ENCODE measurements around the gene SESTD1.
"Not testable (repeated sequence)": the region's sequence is repeated elsewhere in the genome, so short reads cannot be mapped to it uniquely, and the experiment has no call there.

Gene SESTD1

DNA sequence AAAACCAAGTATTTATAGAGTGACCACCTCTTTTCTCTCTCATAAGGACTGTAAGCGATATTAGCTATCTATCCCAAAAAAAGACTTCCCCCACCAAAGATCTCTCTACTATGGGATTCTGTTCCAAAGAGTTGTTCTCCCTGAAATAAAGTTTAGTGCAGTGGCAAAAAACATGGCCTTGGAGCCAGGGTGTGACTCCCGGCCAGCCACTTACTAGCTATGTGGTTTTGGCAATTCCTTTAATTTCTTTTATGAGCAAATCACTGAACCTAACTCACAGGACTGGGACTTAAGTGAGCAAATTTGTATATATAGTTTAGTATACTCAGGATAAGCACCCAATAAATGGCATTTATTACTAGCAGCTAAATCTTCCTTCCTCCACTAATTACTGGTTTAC, 42.6 kb downstream of the SESTD1 start:
- TF ChIP-seq, protein P1, sequence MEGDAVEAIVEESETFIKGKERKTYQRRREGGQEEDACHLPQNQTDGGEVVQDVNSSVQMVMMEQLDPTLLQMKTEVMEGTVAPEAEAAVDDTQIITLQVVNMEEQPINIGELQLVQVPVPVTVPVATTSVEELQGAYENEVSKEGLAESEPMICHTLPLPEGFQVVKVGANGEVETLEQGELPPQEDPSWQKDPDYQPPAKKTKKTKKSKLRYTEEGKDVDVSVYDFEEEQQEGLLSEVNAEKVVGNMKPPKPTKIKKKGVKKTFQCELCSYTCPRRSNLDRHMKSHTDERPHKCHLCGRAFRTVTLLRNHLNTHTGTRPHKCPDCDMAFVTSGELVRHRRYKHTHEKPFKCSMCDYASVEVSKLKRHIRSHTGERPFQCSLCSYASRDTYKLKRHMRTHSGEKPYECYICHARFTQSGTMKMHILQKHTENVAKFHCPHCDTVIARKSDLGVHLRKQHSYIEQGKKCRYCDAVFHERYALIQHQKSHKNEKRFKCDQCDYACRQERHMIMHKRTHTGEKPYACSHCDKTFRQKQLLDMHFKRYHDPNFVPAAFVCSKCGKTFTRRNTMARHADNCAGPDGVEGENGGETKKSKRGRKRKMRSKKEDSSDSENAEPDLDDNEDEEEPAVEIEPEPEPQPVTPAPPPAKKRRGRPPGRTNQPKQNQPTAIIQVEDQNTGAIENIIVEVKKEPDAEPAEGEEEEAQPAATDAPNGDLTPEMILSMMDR (IDR thresholded peaks at IDR 0.05): no peak
- no peak overlapping the region for H3K27ac Mint-ChIP-seq
- no peak for DNase-seq
- H3K4me3 Mint-ChIP-seq: no peak overlapping the region
- H3K27me3 Mint-ChIP-seq (ENCODE audit: low read depth, poor library complexity): no peaks in the 10 kb centered on the region
- peaks cover 7% of the 10 kb centered on the region for H3K36me3 Mint-ChIP-seq (ENCODE audit: low read depth)
- no peaks in the 10 kb centered on the region for H3K4me1 Mint-ChIP-seq
- H3K9me3 Mint-ChIP-seq: peaks cover 13% of the 10 kb centered on the region

DNA sequence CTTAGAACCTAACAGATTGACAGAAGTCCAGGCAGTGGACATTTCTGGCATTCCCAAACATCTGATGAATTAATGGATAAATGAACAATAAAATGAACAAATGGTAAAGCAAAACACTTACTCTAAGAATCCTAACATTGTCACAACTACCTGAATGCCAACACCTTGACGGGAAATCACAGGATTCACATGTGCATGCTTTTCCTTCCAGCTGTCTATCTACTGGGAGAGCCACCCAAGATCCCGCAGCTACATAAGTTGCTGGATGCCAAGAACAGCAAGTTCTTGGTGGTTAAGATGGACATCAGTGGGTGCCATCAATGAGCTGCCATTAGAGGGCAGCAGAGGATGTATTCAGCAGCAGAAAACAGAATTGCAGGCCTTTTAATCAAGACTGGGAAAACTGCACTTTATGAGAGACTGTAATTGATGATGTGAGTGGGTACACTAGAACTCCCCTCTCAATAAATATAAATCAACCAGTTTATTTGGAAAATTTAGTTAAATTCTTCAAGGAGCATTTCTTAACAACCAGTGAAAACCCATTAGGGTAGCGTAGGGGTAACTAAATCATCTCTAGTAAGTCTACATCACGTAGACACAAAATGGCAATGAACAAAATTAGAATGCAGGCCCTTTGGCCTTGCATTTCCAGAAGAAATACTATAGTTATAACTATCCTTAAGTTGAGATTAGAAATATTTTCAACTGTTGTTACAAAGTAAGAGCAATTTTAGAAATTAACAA, 45.6 kb downstream of the SESTD1 start:
- H3K27me3 Mint-ChIP-seq (ENCODE audit: low read depth, poor library complexity): no peaks in the 10 kb centered on the region
- H3K9me3 Mint-ChIP-seq: peaks cover 37% of the 10 kb centered on the region
- no peak overlapping the region for H3K4me3 Mint-ChIP-seq
- DNase-seq: peak; percentile 51
- peaks cover 25% of the 10 kb centered on the region for H3K36me3 Mint-ChIP-seq (ENCODE audit: low read depth)
- H3K27ac Mint-ChIP-seq: no peak overlapping the region
- TF ChIP-seq, protein P1 (IDR thresholded peaks at IDR 0.05): peak; percentile 75
- no peaks in the 10 kb centered on the region for H3K4me1 Mint-ChIP-seq

DNA sequence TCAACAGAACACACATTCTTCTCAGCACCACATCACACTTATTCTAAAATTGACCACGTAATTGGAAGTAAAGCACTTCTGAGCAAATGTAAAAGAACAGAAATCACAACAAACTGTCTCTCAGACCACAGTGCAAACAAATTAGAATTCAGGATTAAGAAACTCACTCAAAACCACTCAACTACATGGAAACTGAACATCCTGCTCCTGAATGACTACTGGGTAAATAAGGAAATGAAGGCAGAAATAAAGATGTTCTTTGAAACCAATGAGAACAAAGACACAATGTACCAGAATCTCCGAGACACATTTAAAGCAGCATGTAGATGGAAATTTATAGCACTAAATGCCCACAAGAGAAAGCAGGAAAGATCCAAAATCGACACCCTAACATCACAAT, 50.0 kb downstream of the SESTD1 start:
- not testable (repeated sequence) for H3K4me3 Mint-ChIP-seq; H3K4me1 Mint-ChIP-seq; DNase-seq; H3K27ac Mint-ChIP-seq; H3K27me3 Mint-ChIP-seq (ENCODE audit: low read depth, poor library complexity)
- H3K36me3 Mint-ChIP-seq (ENCODE audit: low read depth): peaks cover 57% of the 10 kb centered on the region
- peaks cover 78% of the 10 kb centered on the region for H3K9me3 Mint-ChIP-seq

DNA sequence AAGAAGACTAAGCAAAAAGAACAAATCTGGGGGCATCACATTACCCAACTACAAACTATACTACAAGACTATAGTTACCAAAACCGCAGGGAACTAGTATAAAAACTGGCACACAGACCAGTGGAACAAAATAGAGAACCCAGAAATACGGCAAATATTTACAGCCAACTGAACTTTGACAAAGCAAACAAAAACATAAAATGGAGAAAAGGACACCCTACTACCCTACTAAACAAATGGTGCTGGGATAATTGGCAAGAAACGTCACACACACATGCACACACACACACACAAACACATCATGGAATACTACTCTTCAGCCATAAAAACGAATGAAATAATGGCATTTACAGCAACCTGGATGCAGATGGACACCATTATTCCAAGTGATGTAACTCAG, 53.3 kb downstream of the SESTD1 start:
- Mint-ChIP-seq H3K36me3 (ENCODE audit: low read depth) (peaks cover 67% of the 10 kb centered on the region), H3K27ac (no peak overlapping the region), H3K4me3 (no peak overlapping the region), H3K4me1 (no peaks in the 10 kb centered on the region), H3K27me3 (ENCODE audit: low read depth, poor library complexity) (peaks cover 2% of the 10 kb centered on the region), H3K9me3 (peaks cover 93% of the 10 kb centered on the region)
- TF ChIP-seq, protein P1 (IDR thresholded peaks at IDR 0.05): no peak
- DNase-seq: no peak

DNA sequence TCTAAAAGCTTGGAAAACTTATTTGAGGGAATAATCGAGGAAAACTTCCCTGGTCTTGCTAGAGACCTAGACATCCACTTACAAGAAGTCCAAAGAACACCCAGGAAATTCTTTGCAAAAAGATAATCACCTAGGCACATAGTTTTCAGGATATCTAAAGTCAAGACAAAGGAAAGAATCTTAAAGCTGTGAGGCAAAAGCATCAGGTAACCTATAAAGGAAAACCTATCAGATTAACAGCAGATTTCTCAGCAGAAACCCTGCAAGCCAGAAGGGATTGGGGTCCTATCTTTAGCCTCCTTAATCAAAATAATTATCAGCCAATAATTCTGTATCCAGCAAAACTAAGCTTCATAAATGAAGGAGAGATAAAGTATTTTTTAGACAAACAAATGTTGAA, 56.4 kb downstream of the SESTD1 start:
- H3K27ac Mint-ChIP-seq; H3K4me3 Mint-ChIP-seq; H3K27me3 Mint-ChIP-seq (ENCODE audit: low read depth, poor library complexity); DNase-seq; H3K4me1 Mint-ChIP-seq: not testable (repeated sequence)
- Mint-ChIP-seq H3K9me3 (peaks cover 83% of the 10 kb centered on the region), H3K36me3 (ENCODE audit: low read depth) (peaks cover 67% of the 10 kb centered on the region)

DNA sequence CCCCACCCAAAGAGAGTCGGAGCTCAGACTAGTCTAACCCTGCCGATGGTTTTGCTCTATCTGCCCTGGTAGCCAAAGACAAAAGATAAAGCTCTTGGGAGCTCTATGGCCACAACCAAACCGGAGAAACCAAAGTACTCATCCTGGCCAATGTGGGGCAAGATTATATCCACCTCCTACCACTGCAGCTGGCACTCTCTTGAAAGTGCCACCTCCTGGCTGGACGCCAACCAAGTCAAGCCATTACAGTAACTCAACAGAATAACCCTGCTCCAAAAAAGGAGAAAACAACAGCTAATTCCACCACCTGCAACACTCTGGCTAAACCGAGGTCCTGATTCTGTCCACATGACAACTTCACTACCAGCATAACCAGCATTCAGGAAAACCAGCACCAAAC, 57.6 kb downstream of the SESTD1 start:
- DNase-seq: no peak
- peaks cover 83% of the 10 kb centered on the region for H3K9me3 Mint-ChIP-seq
- peaks cover 70% of the 10 kb centered on the region for H3K36me3 Mint-ChIP-seq (ENCODE audit: low read depth)
- H3K27ac Mint-ChIP-seq: no peak overlapping the region
- TF ChIP-seq, protein P1 (IDR thresholded peaks at IDR 0.05): no peak
- no peak overlapping the region for H3K4me3 Mint-ChIP-seq
- H3K4me1 Mint-ChIP-seq: no peaks in the 10 kb centered on the region
- H3K27me3 Mint-ChIP-seq (ENCODE audit: low read depth, poor library complexity): no peaks in the 10 kb centered on the region

DNA sequence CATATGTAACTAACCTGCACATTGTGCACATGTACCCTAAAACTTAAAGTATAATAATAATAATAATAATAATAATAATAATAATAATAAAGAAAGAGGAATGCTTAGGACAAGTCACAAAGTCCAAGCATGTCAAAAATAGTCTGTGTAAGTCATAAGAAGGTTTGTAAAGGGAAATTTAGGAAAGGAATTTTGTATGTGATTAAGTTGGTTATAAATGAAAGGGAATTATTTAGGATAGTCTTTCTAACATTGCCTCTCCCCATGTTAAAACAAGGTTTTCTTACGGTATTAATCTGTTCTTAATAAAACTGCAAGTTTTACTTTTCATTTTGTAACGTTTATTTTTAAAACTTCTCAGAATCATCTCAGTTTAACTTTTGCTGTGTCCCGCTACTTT, 62.8 kb downstream of the SESTD1 start:
- Mint-ChIP-seq H3K9me3 (peaks cover 67% of the 10 kb centered on the region), H3K27me3 (ENCODE audit: low read depth, poor library complexity) (no peaks in the 10 kb centered on the region), H3K27ac (no peak overlapping the region), H3K4me3 (no peak overlapping the region), H3K4me1 (no peaks in the 10 kb centered on the region), H3K36me3 (ENCODE audit: low read depth) (peaks cover 51% of the 10 kb centered on the region)
- no peak for DNase-seq
- TF ChIP-seq, protein P1 (IDR thresholded peaks at IDR 0.05): no peak

DNA sequence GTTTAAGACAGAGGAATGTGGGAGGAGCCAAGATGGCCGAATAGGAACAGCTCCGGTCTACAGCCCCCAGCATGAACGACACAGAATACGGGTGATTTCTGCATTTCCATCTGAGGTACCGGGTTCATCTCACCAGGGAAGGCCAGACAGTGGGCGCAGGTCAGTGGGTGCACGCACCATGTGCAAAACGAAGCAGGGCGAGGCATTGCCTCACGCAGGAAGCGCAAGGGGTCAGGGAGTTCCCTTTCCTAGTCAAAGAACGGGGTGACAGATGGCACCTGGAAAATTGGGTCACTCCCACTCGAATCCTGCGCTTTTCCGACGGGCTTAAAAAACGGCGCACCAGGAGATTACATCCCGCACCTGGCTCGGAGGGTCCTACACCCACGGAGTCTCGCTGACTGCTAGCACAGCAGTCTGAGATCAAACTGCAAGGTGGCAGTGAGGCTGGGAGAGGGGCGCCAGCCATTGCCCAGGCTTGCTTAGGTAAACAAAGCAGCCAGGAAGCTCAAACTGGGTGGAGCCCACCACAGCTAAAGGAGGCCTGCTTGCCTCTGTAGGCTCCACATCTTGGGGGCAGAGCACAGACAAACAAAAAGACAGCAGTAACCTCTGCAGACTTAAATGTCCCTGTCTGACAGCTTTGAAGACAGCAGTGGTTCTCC, 68.6 kb downstream of the SESTD1 start:
- H3K4me3 Mint-ChIP-seq; H3K27me3 Mint-ChIP-seq (ENCODE audit: low read depth, poor library complexity); H3K27ac Mint-ChIP-seq; DNase-seq; H3K4me1 Mint-ChIP-seq: not testable (repeated sequence)
- Mint-ChIP-seq H3K36me3 (ENCODE audit: low read depth) (peaks cover 74% of the 10 kb centered on the region), H3K9me3 (peaks cover 84% of the 10 kb centered on the region)
